Left ventricle myocardium inferior (tissue), 1 donor: ENCODE results near the gene CLDN3. TPM values are rescaled to one million over a fixed set of nuclear protein-coding genes. Genes with fewer than 3 reads are reported as not detected.
A peak's percentile ranks its signal among the peaks of the same experiment; 100 is the strongest.

ENCODE experiments used
- DNase-seq: peaks from one replicate; pipeline ENCODE4 v3.0.0-alpha.2; 2020
- H3K27ac ChIP-seq: fragments of 200-600 bp; replicated peaks from 2 replicates; pipeline ENCODE4 v1.8.0; 2021
- H3K27me3 ChIP-seq: fragments of 200-600 bp; 2 replicates; pipeline ENCODE4 v1.8.0; 2021; ENCODE audit warnings: low read depth
- H3K36me3 ChIP-seq: fragments of 200-600 bp; 2 replicates; pipeline ENCODE4 v1.8.0; 2021
- H3K4me1 ChIP-seq: fragments of 200-600 bp; 2 replicates; pipeline ENCODE4 v1.8.0; 2021
- H3K4me3 ChIP-seq: fragments of 200-600 bp; 2 replicates; pipeline ENCODE4 v1.8.0; 2021; ENCODE audit warnings: mild to moderate bottlenecking, moderate library complexity
- H3K9me3 ChIP-seq: fragments of 200-600 bp; replicated peaks from 2 replicates; pipeline ENCODE4 v1.8.0; 2021
- intact Hi-C: fragments of 100-400 bp; cut with micrococcal nuclease; formaldehyde crosslinking; loops from one replicate; pipeline ENCODE4 v1.11.0; 2022
- total RNA-seq: library from RNA; stranded (reverse); fragmentation: NEBNext Ultra II Directional; extraction: Animal tissue kit (Norgen Biotek cat#: 25700); gene quantifications from one replicate; pipeline ENCODE4 v1.2.1, GENCODE V29; 2021
- TF ChIP-seq, protein P1 (sequence below): fragments of 200-600 bp; IDR thresholded peaks from 2 replicates; pipeline ENCODE4 v1.8.0; 2021; ENCODE audit warnings: antibody characterized with exemption, mild to moderate bottlenecking, borderline replicate concordance
- donor health status: DM: no; HTN: yes; CAD: no; lungs with severe emphysema.

Gene CLDN3
- total RNA-seq, 1 donor from 2014 or later, result not detected

DNA sequence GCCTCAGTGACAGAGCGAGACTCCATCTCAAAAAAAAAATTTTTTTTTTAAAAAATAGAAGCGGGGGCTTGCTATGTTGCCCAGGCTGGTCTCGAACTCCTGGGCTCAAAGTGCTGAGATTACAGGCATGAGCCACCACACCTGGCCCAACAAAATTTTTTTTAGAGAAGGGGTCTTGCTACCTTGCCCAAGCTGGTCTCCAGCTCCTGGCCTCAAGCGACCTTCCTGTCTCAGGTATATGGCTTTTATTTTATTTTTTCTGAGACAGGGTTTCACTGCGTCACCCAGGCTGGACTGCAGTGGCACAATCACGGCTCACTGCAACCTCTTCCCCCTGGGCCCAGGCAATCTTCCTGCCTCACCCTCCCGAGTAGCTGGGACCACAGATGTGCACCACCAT, 29.9 kb downstream of the CLDN3 start:
- H3K9me3 ChIP-seq, result no peaks in the 10 kb centered on the region
- H3K27ac ChIP-seq, result no peak overlapping the region
- H3K27me3 ChIP-seq, result no peaks in the 10 kb centered on the region
- H3K36me3 ChIP-seq, result peaks cover 22% of the 10 kb centered on the region
- intact Hi-C loops, result no loop called here
- H3K4me3 ChIP-seq, result no peak overlapping the region
- peaks cover 22% of the 10 kb centered on the region for H3K4me1 ChIP-seq
- no peak for DNase-seq
- TF ChIP-seq, protein P1, sequence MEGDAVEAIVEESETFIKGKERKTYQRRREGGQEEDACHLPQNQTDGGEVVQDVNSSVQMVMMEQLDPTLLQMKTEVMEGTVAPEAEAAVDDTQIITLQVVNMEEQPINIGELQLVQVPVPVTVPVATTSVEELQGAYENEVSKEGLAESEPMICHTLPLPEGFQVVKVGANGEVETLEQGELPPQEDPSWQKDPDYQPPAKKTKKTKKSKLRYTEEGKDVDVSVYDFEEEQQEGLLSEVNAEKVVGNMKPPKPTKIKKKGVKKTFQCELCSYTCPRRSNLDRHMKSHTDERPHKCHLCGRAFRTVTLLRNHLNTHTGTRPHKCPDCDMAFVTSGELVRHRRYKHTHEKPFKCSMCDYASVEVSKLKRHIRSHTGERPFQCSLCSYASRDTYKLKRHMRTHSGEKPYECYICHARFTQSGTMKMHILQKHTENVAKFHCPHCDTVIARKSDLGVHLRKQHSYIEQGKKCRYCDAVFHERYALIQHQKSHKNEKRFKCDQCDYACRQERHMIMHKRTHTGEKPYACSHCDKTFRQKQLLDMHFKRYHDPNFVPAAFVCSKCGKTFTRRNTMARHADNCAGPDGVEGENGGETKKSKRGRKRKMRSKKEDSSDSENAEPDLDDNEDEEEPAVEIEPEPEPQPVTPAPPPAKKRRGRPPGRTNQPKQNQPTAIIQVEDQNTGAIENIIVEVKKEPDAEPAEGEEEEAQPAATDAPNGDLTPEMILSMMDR, result no peak

DNA sequence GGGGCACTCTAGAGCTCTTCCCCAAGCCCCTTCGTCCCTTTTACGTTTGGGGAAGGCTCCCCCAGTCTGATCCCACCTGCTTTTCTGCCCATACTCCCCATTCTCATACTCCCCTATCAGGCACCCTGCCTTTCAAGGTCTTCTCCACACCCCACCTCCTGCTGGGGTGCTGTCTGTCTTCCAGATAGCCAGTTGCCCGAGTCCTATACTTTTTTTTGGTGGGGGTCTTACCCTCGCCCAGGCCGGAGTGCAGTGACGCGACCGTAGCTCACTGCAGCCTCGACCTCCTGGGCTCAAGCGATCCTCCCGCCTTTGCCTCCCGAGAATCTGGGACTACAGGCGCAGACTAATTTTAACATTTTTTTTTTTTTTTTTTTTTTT, 30.7 kb downstream of the CLDN3 start:
- intact Hi-C loops, result no loop called here
- Histone ChIP-seq H3K36me3 (peaks cover 22% of the 10 kb centered on the region), H3K27me3 (no peaks in the 10 kb centered on the region), H3K27ac (peak overlapping the region; percentile 84), H3K4me1 (peaks cover 22% of the 10 kb centered on the region), H3K9me3 (no peaks in the 10 kb centered on the region), H3K4me3 (peak overlapping the region; percentile 90)
- TF ChIP-seq, protein P1, result no peak
- DNase-seq, result no peak

DNA sequence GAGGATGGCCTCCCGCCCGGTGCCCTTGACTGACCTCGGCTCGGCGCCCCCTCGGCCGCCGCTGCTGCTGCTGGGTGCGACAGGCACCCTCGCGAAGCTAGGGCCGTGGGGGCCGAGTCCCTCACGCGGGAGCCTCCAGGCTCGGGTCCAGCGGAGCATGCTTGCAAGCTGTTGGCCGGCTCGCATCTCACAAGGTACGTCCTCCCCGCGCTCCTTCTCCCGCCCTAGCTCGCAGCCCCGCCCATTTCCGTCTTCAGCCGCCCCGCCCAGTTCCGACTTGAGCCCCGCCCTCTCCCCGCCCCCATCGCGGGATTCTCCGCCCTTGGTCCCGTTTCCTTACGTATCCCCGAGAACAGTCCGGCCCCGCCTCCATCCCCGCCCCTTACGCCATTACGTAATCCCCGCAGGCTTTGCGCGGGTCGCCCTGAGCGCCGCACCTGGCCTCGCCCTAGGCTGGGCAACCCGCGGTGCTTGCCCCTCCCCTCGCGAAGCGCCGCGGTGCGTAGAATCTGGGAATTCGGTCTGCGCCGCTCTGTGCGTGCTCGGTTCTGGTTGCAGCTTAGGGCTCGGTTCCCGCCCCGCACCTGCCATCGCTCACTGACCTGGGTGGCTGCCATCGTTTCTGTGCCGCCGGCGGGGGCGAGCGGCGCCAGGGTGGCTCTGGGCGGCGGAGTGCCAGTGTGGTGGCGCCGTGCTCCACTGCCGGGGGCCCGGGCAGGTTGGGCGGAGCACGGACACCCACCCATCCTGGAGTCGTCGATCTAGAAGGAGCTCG, 31.3 kb downstream of the CLDN3 start, which contains the start of gene ABHD11:
Gene ABHD11 (minus strand): TSS at position 191 of the 775 bp plus-strand sequence. CDS start 32 bp downstream, at position 159.
- H3K4me3 ChIP-seq, result peak within 1 kb of the TSS; percentile 90
- TF ChIP-seq, protein P1, result no peak
- H3K36me3 ChIP-seq, result peaks cover 22% of the 10 kb centered on the region
- no peaks in the 10 kb centered on the region for H3K27me3 ChIP-seq
- no peaks in the 10 kb centered on the region for H3K9me3 ChIP-seq
- H3K27ac ChIP-seq, result peak within 1 kb of the TSS; percentile 84
- H3K4me1 ChIP-seq, result peaks cover 22% of the 10 kb centered on the region
- intact Hi-C loops, result no loop called here
- DNase-seq, result peak; percentile 98

DNA sequence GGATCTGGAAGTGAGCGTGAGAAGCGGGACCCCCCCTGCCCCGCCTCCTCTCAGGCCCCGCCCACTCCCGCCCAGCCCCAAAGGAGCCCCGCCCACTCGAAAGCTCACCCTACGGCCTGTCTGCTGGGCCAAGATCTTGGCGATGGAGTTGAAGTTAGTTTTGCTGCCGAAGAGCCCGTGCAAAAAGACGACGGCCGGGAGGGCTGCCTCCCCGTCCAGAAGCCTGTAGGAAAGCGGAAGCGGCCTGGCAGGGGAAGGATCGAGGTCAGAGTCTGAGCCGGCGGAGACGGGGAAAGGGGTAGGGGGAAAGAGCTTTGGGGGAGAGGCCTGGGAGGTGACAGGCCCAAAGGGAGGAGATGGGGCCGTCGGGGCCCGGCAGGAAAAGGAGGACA, 31.9 kb downstream of the CLDN3 start:
- intact Hi-C loops, result no loop called here
- peak; percentile 52 for DNase-seq
- H3K27ac ChIP-seq, result peak overlapping the region; percentile 84
- H3K4me3 ChIP-seq, result peak overlapping the region; percentile 90
- H3K36me3 ChIP-seq, result peaks cover 22% of the 10 kb centered on the region
- H3K9me3 ChIP-seq, result no peaks in the 10 kb centered on the region
- TF ChIP-seq, protein P1, result no peak
- H3K27me3 ChIP-seq, result no peaks in the 10 kb centered on the region
- peaks cover 22% of the 10 kb centered on the region for H3K4me1 ChIP-seq

DNA sequence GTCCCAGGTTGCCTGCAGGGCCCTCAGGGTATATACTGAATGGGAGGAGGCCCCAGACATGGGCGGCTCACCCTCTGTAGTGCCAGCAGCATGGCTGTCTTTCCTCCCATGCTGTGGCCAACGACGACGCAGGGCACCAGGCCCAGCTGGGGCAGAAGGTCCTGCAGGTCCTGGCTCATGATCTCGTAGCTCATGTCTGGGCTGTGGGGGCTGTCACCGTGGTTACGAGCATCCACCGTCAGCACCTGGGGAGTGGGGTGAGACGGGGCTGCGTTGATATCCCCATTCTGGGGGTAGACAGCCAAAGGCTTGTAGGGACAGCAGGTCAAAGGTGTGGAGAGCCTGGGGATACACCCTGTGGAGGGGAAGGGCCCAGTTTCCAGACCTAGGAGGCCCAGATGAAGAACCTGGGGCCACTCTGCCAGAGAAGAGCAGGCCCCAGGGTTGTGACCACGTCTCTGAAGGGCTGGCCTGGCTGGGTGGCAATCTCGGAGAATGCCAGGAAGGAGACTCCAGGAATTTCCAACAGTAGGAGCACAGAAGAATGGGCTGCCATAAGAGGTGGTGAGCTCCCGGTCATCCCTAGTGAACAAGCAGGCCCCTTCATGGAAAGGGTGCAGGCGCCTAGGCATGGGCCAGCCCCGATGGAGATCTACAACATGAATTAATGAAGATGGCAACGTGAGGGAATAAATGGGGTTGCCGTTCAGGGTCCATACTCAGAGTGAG, 32.4 kb downstream of the CLDN3 start:
- TF ChIP-seq, protein P1, result no peak
- H3K9me3 ChIP-seq, result no peaks in the 10 kb centered on the region
- H3K4me1 ChIP-seq, result peaks cover 22% of the 10 kb centered on the region
- intact Hi-C loops, result no loop called here
- peak overlapping the region; percentile 90 for H3K4me3 ChIP-seq
- peak overlapping the region; percentile 84 for H3K27ac ChIP-seq
- no peak for DNase-seq
- H3K27me3 ChIP-seq, result no peaks in the 10 kb centered on the region
- peaks cover 22% of the 10 kb centered on the region for H3K36me3 ChIP-seq
